Trophoblast cell (in vitro differentiated cells and primary cell): ENCODE data around the gene XYLT1. TPM values are rescaled to one million over a fixed set of nuclear protein-coding genes. Genes with fewer than 3 reads are reported as not detected.

ENCODE experiments used
- DNase-seq, 2 donors: peaks; one replicate each; pipeline ENCODE4 v3.0.0-alpha.2; 2016
- H2AFZ ChIP-seq: 2 replicates; pipeline ENCODE4 v1.6.1; 2013; ENCODE audit warnings: low read length, moderate library complexity, mild to moderate bottlenecking; ENCODE audit not compliant: insufficient read depth, poor library complexity
- H2AK5ac ChIP-seq: 2 replicates; pipeline ENCODE4 v1.6.1; 2013; ENCODE audit warnings: mild to moderate bottlenecking, low read length
- H2BK120ac ChIP-seq: 2 replicates; pipeline ENCODE4 v1.6.1; 2013; ENCODE audit warnings: low read length, mild to moderate bottlenecking, moderate library complexity; ENCODE audit not compliant: insufficient read depth, poor library complexity
- H2BK12ac ChIP-seq: 2 replicates; pipeline ENCODE4 v1.6.1; 2013; ENCODE audit warnings: mild to moderate bottlenecking, low read length, moderate library complexity
- H2BK5ac ChIP-seq: 2 replicates; pipeline ENCODE4 v1.6.1; 2013; ENCODE audit warnings: low read length, low read depth, moderate library complexity, mild to moderate bottlenecking; ENCODE audit not compliant: poor library complexity
- H3K14ac ChIP-seq: 2 replicates; pipeline ENCODE4 v1.6.1; 2013; ENCODE audit warnings: mild to moderate bottlenecking, low read length
- H3K18ac ChIP-seq: 2 replicates; pipeline ENCODE4 v1.6.1; 2013; ENCODE audit warnings: mild to moderate bottlenecking, low read length
- H3K23ac ChIP-seq: 2 replicates; pipeline ENCODE4 v1.6.1; 2013; ENCODE audit warnings: low read length
- H3K27ac ChIP-seq: 2 replicates; pipeline ENCODE4 v1.5.1; 2013; ENCODE audit warnings: low read depth, mild to moderate bottlenecking, inconsistent platforms, low read length, moderate library complexity
- H3K27me3 ChIP-seq: 2 replicates; pipeline ENCODE4 v1.6.1; 2013; ENCODE audit warnings: inconsistent platforms, mild to moderate bottlenecking, low read length, moderate library complexity; ENCODE audit not compliant: insufficient read depth
- H3K36me3 ChIP-seq, 2 experiments: 1 replicate in 1 of 2; 2 replicates in 1 of 2; pipeline ENCODE4 v1.6.1; 2013; ENCODE audit warnings: low read length in 2 of 2, mild to moderate bottlenecking in 2 of 2, moderate library complexity in 1 of 2; ENCODE audit not compliant: insufficient read depth in 2 of 2, control insufficient read depth in 1 of 2
- H3K4ac ChIP-seq: 2 replicates; pipeline ENCODE4 v1.6.1; 2013; ENCODE audit warnings: low read depth, mild to moderate bottlenecking, low read length, moderate library complexity
- H3K4me1 ChIP-seq, 2 experiments: 1 replicate in 1 of 2; 2 replicates in 1 of 2; pipeline ENCODE4 v1.6.1; 2013; ENCODE audit warnings: low read length in 2 of 2, mild to moderate bottlenecking in 2 of 2, moderate library complexity in 1 of 2; ENCODE audit not compliant: insufficient read depth in 2 of 2, control insufficient read depth in 1 of 2
- H3K4me2 ChIP-seq: 2 replicates; pipeline ENCODE4 v1.6.1; 2013; ENCODE audit warnings: inconsistent platforms, mild to moderate bottlenecking, low read length, moderate library complexity
- H3K4me3 ChIP-seq: 2 replicates; pipeline ENCODE4 v1.5.1; 2013; ENCODE audit warnings: mild to moderate bottlenecking, low read depth, low read length, inconsistent platforms
- H3K79me1 ChIP-seq: one replicate; pipeline ENCODE4 v1.6.1; 2013; ENCODE audit warnings: low read length
- H3K79me2 ChIP-seq: 2 replicates; pipeline ENCODE4 v1.6.1; 2013; ENCODE audit warnings: low read length, mild to moderate bottlenecking; ENCODE audit not compliant: control insufficient read depth, insufficient read depth, poor library complexity
- H3K9ac ChIP-seq: 2 replicates; pipeline ENCODE4 v1.6.1; 2013; ENCODE audit warnings: mild to moderate bottlenecking, low read length
- H3K9me3 ChIP-seq: 2 replicates; pipeline ENCODE4 v1.6.1; 2013; ENCODE audit warnings: low read depth, mild to moderate bottlenecking, control low read depth, inconsistent platforms, low read length; ENCODE audit not compliant: insufficient read depth
- H4K12ac ChIP-seq: 2 replicates; pipeline ENCODE4 v1.6.1; 2013; ENCODE audit warnings: low read depth, mild to moderate bottlenecking, low read length, moderate library complexity
- H4K8ac ChIP-seq: 2 replicates; pipeline ENCODE4 v1.6.1; 2013; ENCODE audit warnings: low read depth, mild to moderate bottlenecking, low read length, moderate library complexity
- H4K91ac ChIP-seq: one replicate; pipeline ENCODE4 v1.6.1; 2013; ENCODE audit warnings: low read depth, mild to moderate bottlenecking, low read length, moderate library complexity
- WGBS: extraction: QIAGEN DNeasy Blood & Tissue Kit; methylation state at CpG from one replicate; pipeline ENCODE4 v1.1.7; 2013; ENCODE audit warnings: missing lambda C conversion rate; ENCODE audit not compliant: insufficient read length, insufficient coverage; ENCODE audit errors: extremely low coverage; 5-methylcytosine and 5-hydroxymethylcytosine counted together
- polyA plus RNA-seq: library from polyadenylated mRNA; stranded (reverse); fragments of 200-250 nt; gene quantifications from 2 replicates; pipeline ENCODE4 v1.2.3, GENCODE V29; 2013

XYLT1 gene, protein sequence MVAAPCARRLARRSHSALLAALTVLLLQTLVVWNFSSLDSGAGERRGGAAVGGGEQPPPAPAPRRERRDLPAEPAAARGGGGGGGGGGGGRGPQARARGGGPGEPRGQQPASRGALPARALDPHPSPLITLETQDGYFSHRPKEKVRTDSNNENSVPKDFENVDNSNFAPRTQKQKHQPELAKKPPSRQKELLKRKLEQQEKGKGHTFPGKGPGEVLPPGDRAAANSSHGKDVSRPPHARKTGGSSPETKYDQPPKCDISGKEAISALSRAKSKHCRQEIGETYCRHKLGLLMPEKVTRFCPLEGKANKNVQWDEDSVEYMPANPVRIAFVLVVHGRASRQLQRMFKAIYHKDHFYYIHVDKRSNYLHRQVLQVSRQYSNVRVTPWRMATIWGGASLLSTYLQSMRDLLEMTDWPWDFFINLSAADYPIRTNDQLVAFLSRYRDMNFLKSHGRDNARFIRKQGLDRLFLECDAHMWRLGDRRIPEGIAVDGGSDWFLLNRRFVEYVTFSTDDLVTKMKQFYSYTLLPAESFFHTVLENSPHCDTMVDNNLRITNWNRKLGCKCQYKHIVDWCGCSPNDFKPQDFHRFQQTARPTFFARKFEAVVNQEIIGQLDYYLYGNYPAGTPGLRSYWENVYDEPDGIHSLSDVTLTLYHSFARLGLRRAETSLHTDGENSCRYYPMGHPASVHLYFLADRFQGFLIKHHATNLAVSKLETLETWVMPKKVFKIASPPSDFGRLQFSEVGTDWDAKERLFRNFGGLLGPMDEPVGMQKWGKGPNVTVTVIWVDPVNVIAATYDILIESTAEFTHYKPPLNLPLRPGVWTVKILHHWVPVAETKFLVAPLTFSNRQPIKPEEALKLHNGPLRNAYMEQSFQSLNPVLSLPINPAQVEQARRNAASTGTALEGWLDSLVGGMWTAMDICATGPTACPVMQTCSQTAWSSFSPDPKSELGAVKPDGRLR
- 5.9 and 6.8 TPM in 2 replicates for polyA plus RNA-seq

- H3K18ac ChIP-seq, result peak within 1 kb of the TSS; percentile 42
- peaks cover 3% of the 10 kb centered on the region for H3K79me1 ChIP-seq
- peak within 1 kb of the TSS; percentile 40 for H3K4ac ChIP-seq
- WGBS, result no CpG with 5 or more reads among the region's 36 CpGs
- peak within 1 kb of the TSS; percentile 83 for H3K4me2 ChIP-seq
- H2BK5ac ChIP-seq, result peak within 1 kb of the TSS; percentile 15
- H3K79me2 ChIP-seq, result peaks cover 6% of the 10 kb centered on the region
- H3K9me3 ChIP-seq, result no peaks in the 10 kb centered on the region
- peak within 1 kb of the TSS; percentile 61 for H2BK12ac ChIP-seq
- H3K27ac ChIP-seq, result no peak within 1 kb of the TSS
- no peak within 1 kb of the TSS for H2BK120ac ChIP-seq
- no peak within 1 kb of the TSS for H4K12ac ChIP-seq
- no peak within 1 kb of the TSS for H3K23ac ChIP-seq
- peak; percentile 54 to 66 for DNase-seq
- no peaks in the 10 kb centered on the region for H3K36me3 ChIP-seq
- no peak within 1 kb of the TSS for H2AK5ac ChIP-seq
- H2AFZ ChIP-seq, result peak within 1 kb of the TSS; percentile 72
- peaks cover 21 to 27% of the 10 kb centered on the region in 2 experiments for H3K4me1 ChIP-seq
- peak within 1 kb of the TSS; percentile 48 for H4K8ac ChIP-seq
- H4K91ac ChIP-seq, result peak within 1 kb of the TSS; percentile 2
- H3K9ac ChIP-seq, result peak within 1 kb of the TSS; percentile 37
- H3K4me3 ChIP-seq, result peak within 1 kb of the TSS; percentile 77
- H3K14ac ChIP-seq, result peak within 1 kb of the TSS; percentile 32
- H3K27me3 ChIP-seq, result peaks cover 3% of the 10 kb centered on the region
These were observed at the start of gene XYLT1 for GRCh38 chr16:17470908-17471718. TSS of gene XYLT1 (minus strand) at chr16:17470960. CDS start at chr16:17470796, 164 bp downstream.

DNA sequence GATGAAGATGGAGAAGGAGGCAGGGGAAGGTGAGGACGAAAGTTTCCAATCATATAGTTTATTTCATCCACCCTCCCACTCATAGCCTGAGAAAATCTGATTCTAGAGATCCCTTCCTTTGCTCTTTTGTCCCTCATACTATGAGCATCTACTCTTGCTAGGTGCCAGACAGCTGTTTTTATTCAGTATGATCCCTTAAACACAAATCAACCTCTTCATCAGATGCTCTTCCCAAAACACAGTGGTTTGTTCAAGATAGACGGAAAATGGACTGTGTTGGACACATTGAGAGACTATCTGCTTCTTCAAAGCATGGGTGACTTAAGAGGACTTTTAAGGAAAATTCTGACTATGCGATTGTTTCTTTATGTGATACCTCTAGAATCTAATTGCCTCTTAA is 49.4 kb upstream of the XYLT1 start:
- no peaks in the 10 kb centered on the region for H3K9me3 ChIP-seq
- no peak for DNase-seq
- no CpG with 5 or more reads among the region's 3 CpGs for WGBS

DNA sequence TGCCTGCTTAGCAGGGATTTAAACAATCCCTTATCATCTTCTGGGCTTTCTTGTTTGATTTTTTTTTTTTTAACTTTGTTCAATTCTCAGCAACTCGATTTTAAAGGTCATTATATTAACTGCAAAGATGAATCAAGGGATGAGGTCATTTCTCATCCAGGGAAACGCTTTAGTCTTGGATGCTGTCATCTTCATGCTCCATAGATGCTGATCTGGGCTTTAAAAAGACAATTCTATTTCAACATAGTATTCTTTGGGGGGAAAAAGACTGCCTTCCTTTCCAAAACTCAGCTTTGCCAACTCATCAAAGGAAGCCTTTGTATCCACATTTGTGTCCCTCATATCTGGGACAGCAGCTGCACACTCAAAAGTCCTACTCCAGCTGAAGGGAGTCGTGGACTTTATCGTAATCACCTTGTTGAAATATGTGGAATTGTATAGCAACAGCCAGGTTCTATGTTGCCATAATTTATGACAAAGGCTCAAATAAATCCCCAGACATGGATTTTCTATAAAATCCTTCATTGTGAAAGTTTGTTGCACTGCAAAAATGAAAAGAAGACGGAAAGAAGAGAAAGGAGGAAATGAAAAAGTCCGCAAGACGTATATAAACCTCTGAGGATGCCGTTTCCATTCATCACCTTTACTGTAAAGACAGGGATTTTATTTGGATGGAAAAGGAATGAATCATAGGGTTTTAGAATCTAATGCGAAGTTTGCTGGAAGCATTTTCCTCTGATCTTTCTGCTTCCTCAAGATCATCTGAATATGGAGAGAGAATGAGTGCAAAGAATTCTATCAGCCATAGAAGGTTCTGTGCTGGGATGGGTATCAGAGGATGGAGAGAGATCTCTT is 48.6 kb upstream of the XYLT1 start:
- no peak overlapping the region for H3K27ac ChIP-seq
- H3K36me3 ChIP-seq, result no peaks in the 10 kb centered on the region
- H4K12ac ChIP-seq, result no peak overlapping the region
- H3K4me3 ChIP-seq, result no peak overlapping the region
- no peak for DNase-seq
- no peak overlapping the region for H2AK5ac ChIP-seq
- H3K79me2 ChIP-seq, result peaks cover 1% of the 10 kb centered on the region
- H3K4ac ChIP-seq, result no peak overlapping the region
- no peak overlapping the region for H2BK12ac ChIP-seq
- no peak overlapping the region for H3K23ac ChIP-seq
- H3K9me3 ChIP-seq, result no peaks in the 10 kb centered on the region
- H3K4me2 ChIP-seq, result no peak overlapping the region
- H4K8ac ChIP-seq, result no peak overlapping the region
- no peak overlapping the region for H2AFZ ChIP-seq
- no peaks in the 10 kb centered on the region for H3K27me3 ChIP-seq
- H3K14ac ChIP-seq, result no peak overlapping the region
- WGBS, result no CpG with 5 or more reads among the region's 9 CpGs
- H3K18ac ChIP-seq, result no peak overlapping the region
- peaks cover 0 to 8% of the 10 kb centered on the region in 2 experiments for H3K4me1 ChIP-seq
- H2BK120ac ChIP-seq, result no peak overlapping the region
- H4K91ac ChIP-seq, result no peak overlapping the region
- no peak overlapping the region for H3K9ac ChIP-seq
- H3K79me1 ChIP-seq, result peaks cover 9% of the 10 kb centered on the region
- H2BK5ac ChIP-seq, result no peak overlapping the region

More for the DNA sequence above, 49.4 kb upstream of the XYLT1 start:
- H3K27ac ChIP-seq, result no peak overlapping the region
- no peak overlapping the region for H4K8ac ChIP-seq
- peaks cover 8% of the 10 kb centered on the region for H3K79me1 ChIP-seq
- no peak overlapping the region for H4K12ac ChIP-seq
- no peak overlapping the region for H2BK12ac ChIP-seq
- no peak overlapping the region for H3K4ac ChIP-seq
- no peak overlapping the region for H2AK5ac ChIP-seq
- no peak overlapping the region for H3K14ac ChIP-seq
- no peak overlapping the region for H3K4me3 ChIP-seq
- no peak overlapping the region for H3K18ac ChIP-seq
- no peaks in the 10 kb centered on the region for H3K36me3 ChIP-seq
- H3K79me2 ChIP-seq, result peaks cover 1% of the 10 kb centered on the region
- H3K4me2 ChIP-seq, result no peak overlapping the region
- no peaks in the 10 kb centered on the region for H3K27me3 ChIP-seq
- H2BK120ac ChIP-seq, result no peak overlapping the region
- H3K9ac ChIP-seq, result no peak overlapping the region
- no peak overlapping the region for H2BK5ac ChIP-seq
- no peak overlapping the region for H4K91ac ChIP-seq
- H3K23ac ChIP-seq, result no peak overlapping the region
- H3K4me1 ChIP-seq, result peaks cover 0 to 8% of the 10 kb centered on the region in 2 experiments
- H2AFZ ChIP-seq, result no peak overlapping the region
